Mesendoderm (in vitro differentiated cells): Measurements from ENCODE around the gene ST3GAL2.

Experiments
- DNase-seq: peaks from one replicate; pipeline ENCODE4 v3.0.0; 2013
- H2AK5ac ChIP-seq: 2 replicates; pipeline ENCODE4 v1.6.1; 2013; ENCODE audit warnings: low read length, inconsistent platforms
- H2BK120ac ChIP-seq: 2 replicates; pipeline ENCODE4 v1.6.1; 2013; ENCODE audit warnings: low read depth, mild to moderate bottlenecking, low read length, moderate library complexity, mixed read lengths
- H2BK15ac ChIP-seq: replicated peaks from 2 replicates; pipeline ENCODE4 v1.6.1; 2013; ENCODE audit warnings: low read depth, mild to moderate bottlenecking, moderate library complexity
- H2BK5ac ChIP-seq: 2 replicates; pipeline ENCODE4 v1.6.1; 2013; ENCODE audit warnings: low read length, inconsistent platforms
- H3K18ac ChIP-seq: 2 replicates; pipeline ENCODE4 v1.6.1; 2013; ENCODE audit warnings: mild to moderate bottlenecking, low read length, mixed read lengths
- H3K23ac ChIP-seq: one replicate; pipeline ENCODE4 v1.6.1; 2013; ENCODE audit warnings: low read length
- H3K27ac ChIP-seq: 2 replicates; pipeline ENCODE4 v1.5.1; 2013; ENCODE audit warnings: low read depth, mild to moderate bottlenecking, inconsistent platforms, low read length, moderate library complexity
- H3K27me3 ChIP-seq: 2 replicates; pipeline ENCODE4 v1.6.1; 2013; ENCODE audit warnings: low read length, control low read depth, mild to moderate bottlenecking, inconsistent platforms; ENCODE audit not compliant: insufficient read depth, poor library complexity
- H3K36me3 ChIP-seq: 2 replicates; pipeline ENCODE4 v1.6.1; 2013; ENCODE audit warnings: low read length, inconsistent platforms; ENCODE audit not compliant: control insufficient read depth, insufficient read depth
- H3K4ac ChIP-seq: one replicate; pipeline ENCODE4 v1.6.1; 2013; ENCODE audit warnings: low read depth, mild to moderate bottlenecking, low read length, moderate library complexity
- H3K4me1 ChIP-seq: 2 replicates; pipeline ENCODE4 v1.6.1; 2013; ENCODE audit warnings: low read depth, low read length, inconsistent platforms; ENCODE audit not compliant: control insufficient read depth
- H3K4me2 ChIP-seq: 2 replicates; pipeline ENCODE4 v1.6.1; 2013; ENCODE audit warnings: low read length
- H3K4me3 ChIP-seq: 2 replicates; pipeline ENCODE4 v1.5.1; 2013; ENCODE audit warnings: mild to moderate bottlenecking, low read length
- H3K56ac ChIP-seq: one replicate; pipeline ENCODE4 v1.6.1; 2013; ENCODE audit warnings: low read length
- H3K79me1 ChIP-seq: 2 replicates; pipeline ENCODE4 v1.6.1; 2013; ENCODE audit warnings: low read length, inconsistent platforms
- H3K79me2 ChIP-seq: 2 replicates; pipeline ENCODE4 v1.6.1; 2013; ENCODE audit warnings: mild to moderate bottlenecking, low read length; ENCODE audit not compliant: control insufficient read depth, insufficient read depth
- H3K9ac ChIP-seq: 2 replicates; pipeline ENCODE4 v1.6.1; 2013; ENCODE audit warnings: low read length, inconsistent platforms
- H4K5ac ChIP-seq: one replicate; pipeline ENCODE4 v1.6.1; 2013; ENCODE audit warnings: low read length
- H4K8ac ChIP-seq: one replicate; pipeline ENCODE4 v1.6.1; 2013; ENCODE audit warnings: low read depth, mild to moderate bottlenecking, control low read depth, low read length, moderate library complexity
- WGBS: extraction: QIAGEN DNeasy Blood & Tissue Kit; methylation state at CpG from one replicate; pipeline ENCODE4 v1.1.7; 2013; ENCODE audit warnings: low lambda C conversion rate, missing lambda C conversion rate; ENCODE audit not compliant: insufficient coverage; ENCODE audit errors: extremely low coverage; 5-methylcytosine and 5-hydroxymethylcytosine counted together

Gene ST3GAL2

DNA sequence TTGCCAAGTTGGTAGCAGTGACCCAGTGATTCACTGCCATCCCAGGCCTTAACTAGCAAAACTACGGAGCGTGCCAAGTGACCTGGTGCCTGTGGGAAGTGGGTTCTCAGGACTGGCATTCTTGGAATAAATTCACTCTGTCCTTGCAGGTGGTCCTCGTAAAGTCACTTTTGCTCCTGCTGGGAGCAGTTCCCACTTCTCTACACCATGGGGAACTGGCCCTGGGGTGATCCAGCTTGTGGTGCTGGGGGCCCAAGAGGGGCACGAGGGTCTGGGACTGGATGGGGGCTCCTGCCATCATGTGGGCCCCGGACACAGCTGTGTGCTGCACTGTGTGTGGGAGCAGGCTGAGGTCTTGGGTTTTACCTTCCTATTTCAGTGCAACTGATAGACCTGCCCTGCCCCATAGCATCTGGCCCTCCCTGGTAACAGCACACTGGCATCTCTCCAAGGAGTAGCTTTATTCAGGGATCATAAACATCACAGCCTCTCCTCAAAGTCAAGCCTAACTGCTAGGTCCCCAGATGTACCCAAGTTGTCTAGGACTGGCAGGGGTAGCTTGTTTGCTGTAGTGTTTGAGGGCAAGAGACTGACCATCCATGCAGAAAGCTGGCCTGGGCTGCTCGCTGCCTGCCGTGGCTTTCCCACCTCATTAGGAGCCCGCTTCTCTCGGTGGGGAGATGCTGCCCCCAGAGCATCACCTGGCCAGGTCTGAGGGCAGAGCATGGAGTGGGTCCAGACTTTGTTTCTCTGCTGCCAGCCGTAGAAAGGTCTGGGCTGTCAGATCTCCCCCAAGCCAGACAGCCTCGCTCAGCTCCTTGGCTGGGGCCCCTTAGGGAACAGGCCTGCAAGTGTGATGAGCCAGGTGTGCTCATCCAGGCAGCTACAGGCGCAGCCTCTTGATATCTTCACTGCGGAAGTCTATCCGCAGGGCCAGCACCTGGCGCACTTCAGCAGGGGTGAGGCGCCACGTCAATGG is 41.5 kb upstream of the ST3GAL2 start:
- Histone ChIP-seq H3K27ac (no peak overlapping the region), H2BK120ac (no peak overlapping the region), H2BK5ac (no peak overlapping the region), H2AK5ac (no peak overlapping the region), H2BK15ac (no peak overlapping the region), H3K23ac (no peak overlapping the region), H3K79me2 (no peaks in the 10 kb centered on the region), H3K36me3 (no peaks in the 10 kb centered on the region), H3K4me3 (no peak overlapping the region), H3K9ac (no peak overlapping the region), H3K27me3 (no peaks in the 10 kb centered on the region), H3K4me1 (no peaks in the 10 kb centered on the region), H3K79me1 (no peaks in the 10 kb centered on the region), H4K8ac (no peak overlapping the region), H3K4me2 (no peak overlapping the region), H3K4ac (no peak overlapping the region), H3K56ac (no peak overlapping the region), H4K5ac (no peak overlapping the region), H3K18ac (no peak overlapping the region)
- DNase-seq: no peak
- no CpG with 5 or more reads among the region's 17 CpGs for WGBS

DNA sequence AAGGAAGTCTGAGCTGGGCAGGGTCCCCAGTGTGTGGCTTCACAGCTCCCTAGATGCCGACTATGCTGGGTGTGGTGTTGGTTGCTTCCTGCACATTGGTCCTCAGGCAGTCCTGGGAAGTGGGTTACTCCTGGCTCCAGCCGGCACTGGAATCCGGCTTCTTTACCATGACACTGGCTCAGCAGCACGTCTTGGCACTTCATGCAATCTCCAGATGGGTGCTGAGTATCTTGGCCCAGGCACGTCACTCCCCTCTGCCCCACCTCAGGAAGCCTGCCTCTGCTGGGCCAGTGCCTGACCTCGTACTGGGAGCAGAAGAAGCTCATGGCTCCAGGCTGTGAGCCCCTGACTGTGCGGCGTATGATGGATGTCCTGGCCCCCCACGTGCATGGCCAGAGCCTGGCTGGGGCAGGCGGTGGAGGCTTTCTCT is 40.0 kb upstream of the ST3GAL2 start:
- WGBS: no CpG with 5 or more reads among the region's 10 CpGs
- H2BK120ac ChIP-seq: no peak overlapping the region
- H3K79me2 ChIP-seq: no peaks in the 10 kb centered on the region

DNA sequence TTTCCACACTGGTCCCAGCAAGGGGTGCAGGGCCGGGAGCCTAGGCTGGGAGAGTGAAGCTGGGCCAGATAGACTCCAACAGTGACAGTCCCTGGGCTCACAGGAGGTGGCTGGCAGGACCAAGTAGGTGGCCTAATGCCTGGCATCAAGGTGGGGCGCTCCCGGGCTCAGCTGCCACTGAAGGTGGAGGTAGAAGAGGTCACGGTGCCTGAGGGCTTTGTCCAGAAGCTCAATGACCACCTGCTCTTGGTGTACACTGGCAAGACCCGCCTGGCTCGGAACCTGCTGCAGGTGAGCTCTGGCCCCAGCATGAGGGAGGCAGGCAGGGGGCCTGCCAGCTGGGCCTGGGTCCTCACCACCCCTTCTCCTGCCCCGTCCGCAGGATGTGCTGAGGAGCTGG is 39.3 kb upstream of the ST3GAL2 start:
- Histone ChIP-seq H3K4ac (no peak overlapping the region), H3K4me3 (no peak overlapping the region), H3K27me3 (no peaks in the 10 kb centered on the region), H3K79me2 (no peaks in the 10 kb centered on the region), H2AK5ac (no peak overlapping the region), H3K4me2 (no peak overlapping the region), H2BK15ac (no peak overlapping the region), H3K9ac (no peak overlapping the region), H3K18ac (no peak overlapping the region), H4K8ac (no peak overlapping the region), H2BK5ac (no peak overlapping the region), H2BK120ac (no peak overlapping the region), H3K36me3 (no peaks in the 10 kb centered on the region), H3K4me1 (no peaks in the 10 kb centered on the region), H3K27ac (no peak overlapping the region), H3K56ac (no peak overlapping the region), H3K23ac (no peak overlapping the region), H3K79me1 (no peaks in the 10 kb centered on the region), H4K5ac (no peak overlapping the region)
- WGBS: no CpG with 5 or more reads among the region's 8 CpGs
- DNase-seq: no peak

More for the DNA sequence above, 40.0 kb upstream of the ST3GAL2 start:
- Histone ChIP-seq H2BK5ac (no peak overlapping the region), H3K9ac (no peak overlapping the region), H3K79me1 (no peaks in the 10 kb centered on the region), H3K27ac (no peak overlapping the region), H3K23ac (no peak overlapping the region), H2AK5ac (no peak overlapping the region), H3K36me3 (no peaks in the 10 kb centered on the region), H4K5ac (no peak overlapping the region), H3K4me2 (no peak overlapping the region), H3K4ac (no peak overlapping the region), H3K27me3 (no peaks in the 10 kb centered on the region), H2BK15ac (no peak overlapping the region), H3K18ac (no peak overlapping the region), H4K8ac (no peak overlapping the region), H3K4me3 (no peak overlapping the region), H3K56ac (no peak overlapping the region), H3K4me1 (no peaks in the 10 kb centered on the region)
- no peak for DNase-seq

DNA sequence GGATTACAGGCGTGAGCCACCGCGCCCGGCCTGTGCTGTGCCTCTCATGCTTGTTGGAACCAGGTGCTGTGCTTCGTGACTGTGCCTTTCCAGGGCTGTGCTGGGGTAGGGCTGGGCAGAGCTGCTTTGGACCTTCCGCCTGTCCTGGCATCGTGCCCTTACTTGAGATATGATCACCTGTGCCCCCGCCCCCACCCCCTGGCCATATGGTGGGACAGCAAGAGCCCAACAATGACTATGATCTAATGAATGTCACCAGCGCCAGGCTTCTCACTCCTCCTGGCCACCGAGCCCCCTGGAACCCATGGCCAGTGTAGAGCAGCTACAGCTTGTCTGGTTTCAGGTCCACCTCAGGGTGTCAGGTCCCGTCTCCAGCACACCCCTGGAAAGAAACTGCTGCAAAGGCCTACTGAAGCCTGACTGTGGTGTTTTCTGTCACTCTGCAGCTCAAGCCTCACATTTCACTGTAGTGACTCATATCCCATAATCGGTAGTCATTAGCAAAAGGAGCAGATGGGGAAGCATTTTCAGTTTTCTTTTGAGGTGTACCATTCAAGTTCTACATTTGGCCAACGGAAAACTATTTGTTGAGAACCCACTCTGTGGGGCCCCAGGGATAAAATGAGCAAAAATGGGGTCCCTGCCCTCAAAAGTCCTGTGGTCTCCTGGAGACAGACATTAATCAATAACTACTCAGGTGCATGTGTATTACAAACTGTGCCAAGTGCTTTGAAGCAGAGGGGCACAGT is 37.5 kb upstream of the ST3GAL2 start:
- no peak overlapping the region for H3K4ac ChIP-seq
- no peak overlapping the region for H2BK5ac ChIP-seq
- no peak overlapping the region for H3K4me3 ChIP-seq
- H2AK5ac ChIP-seq: no peak overlapping the region
- H3K27ac ChIP-seq: no peak overlapping the region
- no peak overlapping the region for H3K18ac ChIP-seq
- H2BK15ac ChIP-seq: no peak overlapping the region
- peak; percentile 46 for DNase-seq
- no CpG with 5 or more reads among the region's 13 CpGs for WGBS
- H3K27me3 ChIP-seq: no peaks in the 10 kb centered on the region
- H2BK120ac ChIP-seq: no peak overlapping the region
- no peak overlapping the region for H3K4me2 ChIP-seq
- no peak overlapping the region for H3K9ac ChIP-seq
- no peaks in the 10 kb centered on the region for H3K79me1 ChIP-seq
- no peaks in the 10 kb centered on the region for H3K4me1 ChIP-seq
- no peak overlapping the region for H3K56ac ChIP-seq
- no peak overlapping the region for H4K8ac ChIP-seq
- H3K79me2 ChIP-seq: no peaks in the 10 kb centered on the region
- H3K23ac ChIP-seq: no peak overlapping the region
- H3K36me3 ChIP-seq: no peaks in the 10 kb centered on the region
- H4K5ac ChIP-seq: no peak overlapping the region

- Histone ChIP-seq H3K56ac (no peak overlapping the region), H3K4me1 (no peaks in the 10 kb centered on the region), H4K5ac (no peak overlapping the region), H3K79me2 (no peaks in the 10 kb centered on the region), H4K8ac (no peak overlapping the region), H3K18ac (no peak overlapping the region), H3K4ac (no peak overlapping the region), H3K27me3 (no peaks in the 10 kb centered on the region), H2BK5ac (no peak overlapping the region), H3K9ac (no peak overlapping the region), H2AK5ac (no peak overlapping the region), H3K4me2 (no peak overlapping the region), H3K79me1 (no peaks in the 10 kb centered on the region), H3K23ac (no peak overlapping the region), H2BK120ac (no peak overlapping the region), H3K4me3 (no peak overlapping the region), H3K36me3 (no peaks in the 10 kb centered on the region), H2BK15ac (no peak overlapping the region), H3K27ac (no peak overlapping the region)
- no CpG with 5 or more reads among the region's 24 CpGs for WGBS
- DNase-seq: no peak
Measured at GRCh38 chr16:70475054-70475871, 36.4 kb upstream of the ST3GAL2 start.
